ENCODE measurements around the gene FARSB. TPM values are rescaled to one million over a fixed set of nuclear protein-coding genes. Genes with fewer than 3 reads are reported as not detected.

The FARSB gene
- total RNA-seq, 1 donor from 2014 or later, result 48.9 TPM

DNA sequence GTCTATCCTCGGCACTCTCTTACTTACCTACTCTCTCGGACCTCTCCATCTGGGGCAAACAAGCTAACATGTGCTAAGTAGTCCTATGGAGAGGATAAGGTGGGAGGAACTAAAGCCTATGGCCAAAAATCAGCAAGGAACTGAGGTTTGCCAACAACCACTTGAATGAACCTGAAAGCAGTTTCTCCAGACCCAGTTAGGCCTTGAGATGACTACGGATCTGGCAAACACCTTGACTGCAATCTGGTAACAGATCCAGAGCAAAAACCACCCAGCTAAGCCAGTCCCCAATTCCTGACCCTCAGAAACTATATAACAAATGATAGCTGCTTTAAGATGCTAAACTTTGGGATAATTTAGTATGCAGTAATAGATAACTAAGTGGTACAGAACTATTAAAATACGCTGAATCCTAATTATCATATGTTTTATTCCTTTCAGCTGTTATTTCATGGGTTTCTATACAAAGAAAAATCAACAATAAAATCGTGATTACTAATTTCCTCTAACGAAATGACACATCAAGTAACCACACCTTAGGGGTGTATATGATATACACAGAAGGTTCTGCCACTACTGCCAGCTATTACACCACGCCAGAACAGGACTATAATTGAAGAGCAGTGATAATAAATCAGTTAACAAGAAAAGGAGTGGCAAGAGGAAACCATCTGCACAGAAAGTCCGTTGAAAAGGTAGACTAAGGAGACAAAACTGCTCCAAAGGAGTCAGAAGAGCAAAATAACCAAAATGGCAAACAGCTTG lies 3.2 kb downstream of the FARSB start:
- Mint-ChIP-seq H3K36me3 (ENCODE audit: low read depth) (peaks cover 24% of the 10 kb centered on the region), H3K9me3 (no peaks in the 10 kb centered on the region), H3K27ac (peak overlapping the region; percentile 36), H3K4me3 (peak overlapping the region; percentile 95), H3K27me3 (ENCODE audit: insufficient read depth) (no peaks in the 10 kb centered on the region), H3K4me1 (ENCODE audit: low read depth) (peaks cover 42% of the 10 kb centered on the region)
- intact Hi-C loops (cut with micrococcal nuclease), result no loop called here
- DNase-seq (ENCODE audit: low spot score), result no peak

DNA sequence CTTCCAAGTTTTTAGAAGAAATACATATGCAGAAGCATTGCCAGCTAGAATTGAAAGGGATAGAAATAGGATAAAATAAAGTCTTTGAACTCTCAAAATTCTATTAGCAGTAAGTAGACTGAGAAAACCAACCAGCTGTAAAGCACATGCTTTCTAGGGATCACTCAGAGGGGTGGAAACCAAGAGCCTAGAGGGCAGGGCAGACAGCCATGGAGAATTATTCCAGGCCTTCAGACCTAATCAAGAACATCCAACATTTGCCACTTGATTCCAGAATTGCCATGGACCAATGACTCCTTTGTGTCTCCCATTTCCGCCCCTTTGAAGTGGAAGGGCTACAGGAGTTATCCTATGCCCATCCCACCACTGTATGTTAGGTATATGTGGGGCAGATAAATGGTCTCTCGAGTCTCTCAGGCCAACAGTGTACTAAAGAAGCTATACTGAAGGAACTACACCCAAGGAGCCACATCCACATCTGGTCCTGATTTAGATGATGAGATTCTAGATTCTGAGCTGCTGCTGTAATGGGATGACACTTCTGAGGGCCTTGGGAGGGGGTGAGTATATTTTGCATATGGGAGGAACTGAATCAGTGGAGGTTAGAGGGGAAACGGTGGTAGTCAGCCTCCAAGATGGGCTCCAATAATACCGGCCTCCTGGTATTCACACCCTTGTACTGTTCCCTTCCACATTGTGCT lies 4.0 kb downstream of the FARSB start:
- peaks cover 26% of the 10 kb centered on the region for H3K36me3 Mint-ChIP-seq (ENCODE audit: low read depth)
- H3K27ac Mint-ChIP-seq, result no peak overlapping the region
- no peaks in the 10 kb centered on the region for H3K9me3 Mint-ChIP-seq
- intact Hi-C loops (cut with micrococcal nuclease), result no loop called here
- H3K4me1 Mint-ChIP-seq (ENCODE audit: low read depth), result peaks cover 38% of the 10 kb centered on the region
- no peak for DNase-seq (ENCODE audit: low spot score)
- H3K27me3 Mint-ChIP-seq (ENCODE audit: insufficient read depth), result no peaks in the 10 kb centered on the region
- H3K4me3 Mint-ChIP-seq, result no peak overlapping the region

DNA sequence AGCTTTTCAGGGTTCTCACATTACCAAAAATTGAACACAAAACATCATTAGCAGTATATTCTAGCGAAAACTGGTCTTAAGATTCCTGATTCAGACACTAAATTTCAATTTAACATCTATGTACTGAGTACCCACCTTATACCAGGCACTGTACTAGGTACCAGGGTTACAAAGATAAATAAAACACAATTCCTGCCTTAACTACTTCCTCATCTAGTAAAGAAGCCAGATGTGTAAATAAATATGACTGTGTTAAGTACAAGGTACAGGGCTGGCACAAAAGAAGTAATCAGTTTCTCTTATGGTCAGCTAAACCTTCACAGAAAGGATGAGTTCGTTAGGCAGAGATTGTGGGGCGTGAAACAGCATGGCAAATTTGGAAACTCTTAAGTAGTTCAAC lies 6.1 kb downstream of the FARSB start:
- Mint-ChIP-seq H3K9me3 (no peaks in the 10 kb centered on the region), H3K27me3 (ENCODE audit: insufficient read depth) (no peaks in the 10 kb centered on the region), H3K36me3 (ENCODE audit: low read depth) (peaks cover 36% of the 10 kb centered on the region), H3K4me3 (no peak overlapping the region), H3K4me1 (ENCODE audit: low read depth) (peaks cover 28% of the 10 kb centered on the region), H3K27ac (no peak overlapping the region)
- intact Hi-C loops (cut with micrococcal nuclease), result no loop called here
- DNase-seq (ENCODE audit: low spot score), result no peak

DNA sequence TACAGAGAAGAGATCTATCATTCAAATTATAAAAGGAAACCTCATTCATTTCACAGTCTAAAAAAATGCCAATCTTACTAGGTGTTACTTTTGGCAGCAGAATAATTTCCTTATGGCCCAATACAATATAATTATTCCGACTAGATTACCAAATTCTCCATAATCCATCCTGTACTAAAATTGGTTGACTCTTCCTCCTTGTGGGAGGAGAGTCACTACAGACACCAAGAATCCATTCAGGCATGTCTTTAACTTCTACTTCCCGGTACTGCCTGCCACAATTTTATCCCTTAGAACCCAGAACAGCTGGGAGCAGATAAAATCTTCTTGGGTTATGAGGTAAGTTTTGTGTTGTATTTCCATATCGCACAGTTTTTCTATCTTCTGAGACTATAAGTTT lies 9.9 kb downstream of the FARSB start:
- Mint-ChIP-seq H3K27ac (no peak overlapping the region), H3K4me3 (no peak overlapping the region), H3K4me1 (ENCODE audit: low read depth) (peaks cover 18% of the 10 kb centered on the region), H3K9me3 (no peaks in the 10 kb centered on the region), H3K27me3 (ENCODE audit: insufficient read depth) (no peaks in the 10 kb centered on the region), H3K36me3 (ENCODE audit: low read depth) (peaks cover 48% of the 10 kb centered on the region)
- intact Hi-C loops (cut with micrococcal nuclease), result no loop called here
- no peak for DNase-seq (ENCODE audit: low spot score)

DNA sequence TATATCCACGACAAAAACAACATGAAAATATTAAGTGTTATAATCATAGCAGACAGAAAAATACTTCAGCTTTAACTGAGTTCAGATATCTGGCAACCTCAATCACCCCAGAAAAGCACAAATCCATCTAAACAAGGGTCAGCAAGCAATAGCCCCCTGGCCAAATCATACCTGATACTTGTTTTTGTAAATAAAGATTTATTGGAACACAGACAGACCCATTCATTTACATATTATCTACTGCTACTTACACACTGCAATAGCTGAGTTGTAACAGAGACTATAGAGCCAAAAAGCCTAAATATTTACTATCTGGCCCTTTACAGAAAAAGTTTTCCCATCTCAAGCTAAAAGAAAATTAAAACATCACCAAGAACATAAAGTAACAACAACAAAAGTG lies 12.8 kb downstream of the FARSB start:
- H3K36me3 Mint-ChIP-seq (ENCODE audit: low read depth), result peaks cover 43% of the 10 kb centered on the region

DNA sequence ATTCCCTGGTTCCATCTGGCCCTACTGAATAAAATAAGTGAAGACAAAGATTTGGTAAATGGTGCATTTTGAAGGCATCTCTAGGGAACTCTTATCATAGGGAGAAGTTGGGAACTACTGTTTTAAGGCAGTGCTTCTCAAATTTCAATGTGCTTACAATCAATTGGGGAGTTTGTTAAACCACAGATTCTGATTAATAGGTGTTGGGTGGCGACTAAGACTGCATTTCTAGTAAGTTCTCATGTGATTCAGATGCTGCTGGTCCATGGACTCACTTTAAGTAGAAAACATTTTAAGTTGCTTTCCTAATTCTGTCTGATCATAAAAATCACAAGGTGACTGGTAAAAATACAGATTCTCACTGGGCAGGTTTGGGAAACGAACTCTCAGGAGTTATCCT lies 14.6 kb downstream of the FARSB start:
- Mint-ChIP-seq H3K4me1 (ENCODE audit: low read depth) (peaks cover 13% of the 10 kb centered on the region), H3K4me3 (no peak overlapping the region), H3K36me3 (ENCODE audit: low read depth) (peaks cover 47% of the 10 kb centered on the region), H3K9me3 (no peaks in the 10 kb centered on the region), H3K27ac (no peak overlapping the region), H3K27me3 (ENCODE audit: insufficient read depth) (no peaks in the 10 kb centered on the region)
- intact Hi-C loops (cut with micrococcal nuclease), result no loop called here
- DNase-seq (ENCODE audit: low spot score), result no peak

More for the DNA sequence above, 12.8 kb downstream of the FARSB start:
- Mint-ChIP-seq H3K27ac (no peak overlapping the region), H3K4me3 (no peak overlapping the region), H3K4me1 (ENCODE audit: low read depth) (peaks cover 13% of the 10 kb centered on the region), H3K9me3 (no peaks in the 10 kb centered on the region), H3K27me3 (ENCODE audit: insufficient read depth) (no peaks in the 10 kb centered on the region)
- intact Hi-C loops (cut with micrococcal nuclease), result no loop called here
- no peak for DNase-seq (ENCODE audit: low spot score)

DNA sequence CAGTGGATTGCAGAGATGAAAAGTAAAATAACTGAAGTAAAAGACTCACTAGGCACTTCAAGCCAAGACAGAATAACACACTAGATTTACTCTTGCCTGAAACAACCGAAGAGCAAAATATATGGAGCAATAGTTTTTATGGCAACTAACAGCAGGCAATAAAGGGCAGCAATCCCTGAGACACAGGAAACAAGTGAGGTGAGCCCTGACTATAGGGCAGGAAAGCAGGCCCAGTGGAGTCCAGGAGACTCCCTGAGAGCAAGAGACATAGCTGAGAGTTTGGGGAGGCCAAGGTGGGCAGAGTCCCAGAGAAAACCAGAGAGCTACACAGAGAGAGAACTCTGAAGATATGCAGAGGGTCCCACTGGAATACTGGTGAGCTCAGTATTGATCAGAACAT lies 18.8 kb downstream of the FARSB start:
- H3K9me3 Mint-ChIP-seq, result no peaks in the 10 kb centered on the region
- peaks cover 7% of the 10 kb centered on the region for H3K4me1 Mint-ChIP-seq (ENCODE audit: low read depth)
- intact Hi-C loops (cut with micrococcal nuclease), result no loop called here
- H3K4me3 Mint-ChIP-seq, result no peak overlapping the region
- no peak overlapping the region for H3K27ac Mint-ChIP-seq
- H3K27me3 Mint-ChIP-seq (ENCODE audit: insufficient read depth), result no peaks in the 10 kb centered on the region
- DNase-seq (ENCODE audit: low spot score), result no peak
- H3K36me3 Mint-ChIP-seq (ENCODE audit: low read depth), result peaks cover 41% of the 10 kb centered on the region

DNA sequence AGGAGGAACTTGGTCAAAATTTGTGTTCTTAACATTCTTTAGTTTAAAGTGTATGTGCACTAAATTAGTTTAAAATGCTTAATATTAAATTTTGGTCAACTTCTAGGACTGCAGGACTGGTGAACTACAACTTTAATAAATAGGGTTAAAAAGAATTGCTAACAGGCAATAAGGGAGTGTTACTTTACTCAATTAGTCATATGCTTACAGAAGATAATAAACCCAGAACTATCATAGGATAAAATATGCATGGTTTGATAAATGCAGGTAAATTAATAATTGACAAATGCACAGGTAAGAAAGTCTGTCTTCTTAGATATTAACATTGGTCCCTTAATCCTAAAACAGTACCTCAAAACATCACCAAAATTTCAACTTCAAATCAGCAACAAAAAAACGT lies 20.6 kb downstream of the FARSB start:
- H3K27ac Mint-ChIP-seq, result no peak overlapping the region
- no peaks in the 10 kb centered on the region for H3K9me3 Mint-ChIP-seq
- peaks cover 43% of the 10 kb centered on the region for H3K36me3 Mint-ChIP-seq (ENCODE audit: low read depth)
- no peak overlapping the region for H3K4me3 Mint-ChIP-seq
- no peaks in the 10 kb centered on the region for H3K27me3 Mint-ChIP-seq (ENCODE audit: insufficient read depth)
- intact Hi-C loops (cut with micrococcal nuclease), result no loop called here
- no peak for DNase-seq (ENCODE audit: low spot score)
- H3K4me1 Mint-ChIP-seq (ENCODE audit: low read depth), result peaks cover 6% of the 10 kb centered on the region

DNA sequence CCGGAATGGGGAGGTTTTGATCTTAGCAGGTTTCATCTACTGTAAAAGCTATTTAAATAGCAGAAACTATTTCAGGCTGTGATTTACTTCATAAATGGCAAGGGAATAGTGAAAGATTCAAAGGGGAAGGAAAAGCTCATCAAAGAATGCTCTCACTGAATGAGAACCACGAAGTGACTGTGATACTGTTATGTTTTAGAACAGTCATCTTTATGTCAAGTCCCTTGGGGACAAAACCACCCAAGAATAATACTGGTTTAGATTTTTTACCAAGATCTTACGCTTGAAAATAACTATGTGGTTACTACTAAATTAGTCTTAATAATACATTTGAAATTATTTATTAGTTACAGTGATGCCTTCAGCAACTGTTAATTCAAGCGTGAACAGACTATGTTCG lies 28.1 kb downstream of the FARSB start:
- DNase-seq (ENCODE audit: low spot score), result no peak
- peaks cover 53% of the 10 kb centered on the region for H3K36me3 Mint-ChIP-seq (ENCODE audit: low read depth)
- peaks cover 6% of the 10 kb centered on the region for H3K4me1 Mint-ChIP-seq (ENCODE audit: low read depth)
- no peak overlapping the region for H3K27ac Mint-ChIP-seq
- no peak overlapping the region for H3K4me3 Mint-ChIP-seq
- intact Hi-C loops (cut with micrococcal nuclease), result no loop called here
- H3K27me3 Mint-ChIP-seq (ENCODE audit: insufficient read depth), result no peaks in the 10 kb centered on the region
- no peaks in the 10 kb centered on the region for H3K9me3 Mint-ChIP-seq

DNA sequence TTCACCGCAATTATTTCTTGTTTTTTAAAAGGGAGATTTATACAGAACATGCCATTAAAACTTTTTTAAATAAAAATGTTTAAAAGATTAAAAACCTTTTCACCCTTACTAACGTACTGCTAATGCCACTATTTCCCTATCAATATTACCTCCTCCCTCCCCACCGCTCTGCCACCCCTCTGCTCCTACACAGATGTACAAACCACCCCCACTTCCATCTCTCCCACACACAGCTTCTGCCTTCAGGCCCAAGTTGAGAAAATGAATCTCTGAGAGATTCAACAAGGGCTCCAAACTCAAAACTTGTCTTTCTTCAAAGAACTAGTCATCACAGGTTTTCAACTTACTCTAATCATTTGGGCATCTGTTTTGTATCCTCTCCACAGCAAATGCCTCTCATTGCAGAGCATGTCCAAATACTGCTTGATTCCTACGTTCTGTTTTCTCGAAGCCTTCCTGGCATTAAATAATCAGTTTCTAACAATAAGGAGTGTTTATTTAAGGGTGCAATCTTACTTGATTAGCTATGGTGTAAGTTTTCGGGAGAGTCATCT lies 32.1 kb downstream of the FARSB start:
- no peak overlapping the region for H3K4me3 Mint-ChIP-seq
- DNase-seq (ENCODE audit: low spot score), result no peak
- peak overlapping the region; percentile 23 for H3K27ac Mint-ChIP-seq
- H3K4me1 Mint-ChIP-seq (ENCODE audit: low read depth), result no peaks in the 10 kb centered on the region
- no peaks in the 10 kb centered on the region for H3K9me3 Mint-ChIP-seq
- H3K27me3 Mint-ChIP-seq (ENCODE audit: insufficient read depth), result no peaks in the 10 kb centered on the region
- H3K36me3 Mint-ChIP-seq (ENCODE audit: low read depth), result peaks cover 38% of the 10 kb centered on the region
- intact Hi-C loops (cut with micrococcal nuclease), result no loop called here

DNA sequence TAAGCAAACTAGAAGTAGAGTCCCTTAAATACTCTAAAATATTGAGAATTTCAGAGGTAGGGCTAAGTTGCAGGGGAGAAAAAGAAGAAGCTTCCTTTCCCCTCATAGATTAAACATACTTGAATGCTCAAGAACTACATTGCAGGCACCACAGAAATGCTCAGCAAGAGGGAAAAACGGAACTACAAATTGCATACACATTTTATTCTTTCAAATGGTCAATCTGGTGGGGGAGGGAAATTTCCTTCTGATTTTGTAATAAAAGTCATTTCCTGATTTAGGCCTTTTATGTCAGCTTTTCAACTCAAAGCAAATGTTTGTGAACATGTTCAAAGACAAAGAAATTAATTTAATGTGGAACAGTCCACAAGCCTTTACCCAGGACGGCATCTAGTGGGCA lies 33.0 kb downstream of the FARSB start:
- Mint-ChIP-seq H3K4me3 (no peak overlapping the region), H3K9me3 (no peaks in the 10 kb centered on the region), H3K27me3 (ENCODE audit: insufficient read depth) (no peaks in the 10 kb centered on the region), H3K36me3 (ENCODE audit: low read depth) (peaks cover 35% of the 10 kb centered on the region), H3K4me1 (ENCODE audit: low read depth) (no peaks in the 10 kb centered on the region), H3K27ac (no peak overlapping the region)
- intact Hi-C loops (cut with micrococcal nuclease), result no loop called here
- no peak for DNase-seq (ENCODE audit: low spot score)

DNA sequence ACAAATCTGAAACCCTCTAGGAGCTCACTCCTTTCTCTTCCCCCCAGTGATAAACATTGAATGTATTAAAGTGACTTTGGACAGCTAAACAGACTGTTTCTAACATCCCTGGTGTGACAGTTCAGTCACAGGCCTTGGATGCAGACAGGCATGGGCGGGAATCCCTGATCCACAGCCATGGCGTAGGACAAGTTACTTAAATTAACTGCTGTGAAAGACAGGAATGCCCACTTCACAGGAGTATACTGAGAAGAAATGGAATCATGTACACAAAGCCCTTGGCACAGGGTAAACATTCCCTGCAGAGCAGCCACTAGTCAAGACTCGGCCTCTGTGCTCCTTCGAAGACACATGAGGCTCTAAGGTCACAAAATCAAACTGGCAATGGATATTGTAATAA lies 34.0 kb downstream of the FARSB start:
- Mint-ChIP-seq H3K4me3 (no peak overlapping the region), H3K9me3 (no peaks in the 10 kb centered on the region)
- intact Hi-C loops (cut with micrococcal nuclease), result no loop called here

DNA sequence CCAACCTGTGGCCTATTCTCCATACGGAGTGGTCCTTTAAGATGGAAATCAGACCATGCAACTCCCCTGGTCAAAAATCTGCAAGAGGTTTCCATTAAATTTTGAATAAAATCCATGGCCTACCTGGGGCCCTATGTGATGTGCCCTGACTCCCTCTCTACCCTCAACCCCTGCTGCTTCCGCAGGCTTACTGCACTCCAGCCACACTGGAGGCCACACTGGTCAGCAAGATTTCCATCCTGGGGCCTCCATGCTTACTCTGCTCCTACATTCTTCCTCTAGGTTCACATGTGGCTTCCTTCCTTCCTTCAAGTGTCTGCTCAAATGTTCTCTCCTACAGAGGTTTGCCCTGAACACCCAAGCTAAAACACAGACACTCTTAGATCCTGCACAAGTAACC lies 40.6 kb downstream of the FARSB start:
- no peak overlapping the region for H3K4me3 Mint-ChIP-seq
- no peaks in the 10 kb centered on the region for H3K9me3 Mint-ChIP-seq
- DNase-seq (ENCODE audit: low spot score), result no peak
- H3K36me3 Mint-ChIP-seq (ENCODE audit: low read depth), result peaks cover 17% of the 10 kb centered on the region
- peaks cover 8% of the 10 kb centered on the region for H3K4me1 Mint-ChIP-seq (ENCODE audit: low read depth)
- no peaks in the 10 kb centered on the region for H3K27me3 Mint-ChIP-seq (ENCODE audit: insufficient read depth)
- no peak overlapping the region for H3K27ac Mint-ChIP-seq
- intact Hi-C loops (cut with micrococcal nuclease), result no loop called here

More for the DNA sequence above, 34.0 kb downstream of the FARSB start:
- Mint-ChIP-seq H3K4me1 (ENCODE audit: low read depth) (no peaks in the 10 kb centered on the region), H3K27me3 (ENCODE audit: insufficient read depth) (no peaks in the 10 kb centered on the region), H3K36me3 (ENCODE audit: low read depth) (peaks cover 30% of the 10 kb centered on the region), H3K27ac (no peak overlapping the region)
- no peak for DNase-seq (ENCODE audit: low spot score)

Data from activated T-helper 1 cell treated with anti-CD3 and anti-CD28 coated beads, Interleukin-12 subunit alpha, Interleukin-12 subunit beta, Interleukin-2, Interleukin-4 antibody, amounts not matched to agents 30 ng/mL and 10 ng/mL and 1 ng/mL, durations not matched to agents 14 hours and 24 hours and 36 hours (primary cell).